Nephron (organoid): ENCODE data around the gene FAM234A.

ENCODE experiments used
- H3K27ac Mint-ChIP-seq, 3 experiments: 2 replicates each; pipeline ENCODE4 v1.8.0; 2020; ENCODE audit warnings: mixed read lengths in 3 of 3, mild to moderate bottlenecking in 2 of 3, moderate library complexity in 1 of 3
- H3K27me3 Mint-ChIP-seq: 2 replicates; pipeline ENCODE4 v1.8.0; 2021; ENCODE audit warnings: low read depth, mild to moderate bottlenecking, moderate library complexity, mixed read lengths
- H3K36me3 Mint-ChIP-seq: 2 replicates; pipeline ENCODE4 v1.8.0; 2020; ENCODE audit warnings: low read depth, mixed read lengths
- H3K4me1 Mint-ChIP-seq: 2 replicates; pipeline ENCODE4 v1.8.0; 2020; ENCODE audit warnings: mixed read lengths
- H3K4me3 Mint-ChIP-seq, 3 experiments: 2 replicates each; pipeline ENCODE4 v1.8.0; 2020; ENCODE audit warnings: mild to moderate bottlenecking in 3 of 3, mixed read lengths in 3 of 3, moderate library complexity in 2 of 3
- H3K9me3 Mint-ChIP-seq: 2 replicates; pipeline ENCODE4 v1.8.0; 2020; ENCODE audit warnings: mixed read lengths
- CTCF ChIP-seq, 3 experiments: fragments of 200-600 bp; sonication (generic); IDR thresholded peaks; one replicate each; pipeline ENCODE4 v1.5.0; 2021; ENCODE audit warnings: antibody characterized with exemption in 3 of 3; ENCODE audit not compliant: unreplicated experiment in 3 of 3

Gene FAM234A

GRCh38 chr16:189604-190186 lies 44.9 kb upstream of the FAM234A start:
- Mint-ChIP-seq H3K9me3 (no peaks in the 10 kb centered on the region), H3K27me3 (no peaks in the 10 kb centered on the region), H3K4me3 (no peak overlapping the region), H3K27ac (no peak overlapping the region), H3K36me3 (peaks cover 67% of the 10 kb centered on the region), H3K4me1 (no peaks in the 10 kb centered on the region)
- TF ChIP-seq CTCF (IDR thresholded peaks at IDR 0.05; ENCODE audit: unreplicated experiment in 3 of 3), result no peak

GRCh38 chr16:191831-192230 lies 42.8 kb upstream of the FAM234A start:
- Mint-ChIP-seq H3K4me1 (no peaks in the 10 kb centered on the region), H3K27me3 (no peaks in the 10 kb centered on the region), H3K4me3 (no peak overlapping the region), H3K9me3 (no peaks in the 10 kb centered on the region), H3K36me3 (peaks cover 74% of the 10 kb centered on the region), H3K27ac (no peak overlapping the region)
- no peak for TF ChIP-seq CTCF (IDR thresholded peaks at IDR 0.05; ENCODE audit: unreplicated experiment in 3 of 3)

- TF ChIP-seq CTCF (IDR thresholded peaks at IDR 0.05; ENCODE audit: unreplicated experiment in 3 of 3), result no peak
- H3K4me1 Mint-ChIP-seq, result no peaks in the 10 kb centered on the region
- H3K4me3 Mint-ChIP-seq, result no peak overlapping the region
- no peak overlapping the region for H3K27ac Mint-ChIP-seq
- no peaks in the 10 kb centered on the region for H3K27me3 Mint-ChIP-seq
- peaks cover 72% of the 10 kb centered on the region for H3K36me3 Mint-ChIP-seq
- H3K9me3 Mint-ChIP-seq, result no peaks in the 10 kb centered on the region
Measured at GRCh38 chr16:192686-193085, 41.9 kb upstream of the FAM234A start.

- H3K4me3 Mint-ChIP-seq, result no peak overlapping the region
- no peaks in the 10 kb centered on the region for H3K27me3 Mint-ChIP-seq
- no peaks in the 10 kb centered on the region for H3K9me3 Mint-ChIP-seq
- no peak for TF ChIP-seq CTCF (IDR thresholded peaks at IDR 0.05; ENCODE audit: unreplicated experiment in 3 of 3)
- no peaks in the 10 kb centered on the region for H3K4me1 Mint-ChIP-seq
- H3K27ac Mint-ChIP-seq, result no peak overlapping the region
- peaks cover 77% of the 10 kb centered on the region for H3K36me3 Mint-ChIP-seq
Measured at GRCh38 chr16:193441-193840, 41.2 kb upstream of the FAM234A start.

- H3K36me3 Mint-ChIP-seq, result peaks cover 75% of the 10 kb centered on the region
- H3K27ac Mint-ChIP-seq, result no peak overlapping the region
- H3K4me3 Mint-ChIP-seq, result no peak overlapping the region
- no peaks in the 10 kb centered on the region for H3K4me1 Mint-ChIP-seq
- no peak for TF ChIP-seq CTCF (IDR thresholded peaks at IDR 0.05; ENCODE audit: unreplicated experiment in 3 of 3)
- H3K27me3 Mint-ChIP-seq, result no peaks in the 10 kb centered on the region
- H3K9me3 Mint-ChIP-seq, result no peaks in the 10 kb centered on the region
Measured at GRCh38 chr16:194516-194915, 40.1 kb upstream of the FAM234A start.

GRCh38 chr16:200388-200787 lies 34.2 kb upstream of the FAM234A start:
- Mint-ChIP-seq H3K27me3 (no peaks in the 10 kb centered on the region), H3K36me3 (peaks cover 68% of the 10 kb centered on the region), H3K4me3 (no peak overlapping the region), H3K9me3 (no peaks in the 10 kb centered on the region), H3K27ac (peak overlapping the region in 1 of 3 experiments; percentile 28), H3K4me1 (no peaks in the 10 kb centered on the region)
- TF ChIP-seq CTCF (IDR thresholded peaks at IDR 0.05; ENCODE audit: unreplicated experiment in 3 of 3), result no peak
